HL-60 (cell line): ENCODE results near the gene ERCC4.

Source experiments
- DNase-seq, 2 experiments: peaks; one replicate each; pipeline ENCODE4 v3.0.0-alpha.2; 2010 to 2020; ENCODE audit warnings: low read depth in 1 of 2, low spot score in 1 of 2
- H3K27ac ChIP-seq: fragments of 250-450 bp; sonication (Bioruptor Pico); replicated peaks from 2 replicates; pipeline ENCODE4 v1.5.1; 2020; ENCODE audit warnings: mild to moderate bottlenecking, moderate library complexity
- H3K27me3 ChIP-seq: fragments of 250-450 bp; sonication (Bioruptor Pico); 2 replicates; pipeline ENCODE4 v1.5.1; 2021; ENCODE audit warnings: mild to moderate bottlenecking, moderate library complexity; ENCODE audit not compliant: insufficient read depth, poor library complexity, severe bottlenecking
- H3K4me3 ChIP-seq: replicated peaks from 2 replicates; pipeline ENCODE4 v1.5.1; 2011; ENCODE audit warnings: mild to moderate bottlenecking, control low read depth, low read length; ENCODE audit not compliant: insufficient read depth
- CTCF ChIP-seq: IDR thresholded peaks from one replicate; pipeline ENCODE4 v1.5.1; 2011; ENCODE audit warnings: low read length, control low read depth, inconsistent platforms; ENCODE audit not compliant: insufficient read depth
- GABPA ChIP-seq: IDR thresholded peaks from 2 replicates; pipeline ENCODE4 v1.6.1; 2012; ENCODE audit warnings: low read depth
- POLR2AphosphoS5 ChIP-seq: IDR thresholded peaks from 2 replicates; pipeline ENCODE4 v1.6.1; 2012; ENCODE audit warnings: low read depth
- REST ChIP-seq: IDR thresholded peaks from 2 replicates; pipeline ENCODE4 v1.6.1; 2012; ENCODE audit warnings: low read depth; ENCODE audit not compliant: insufficient replicate concordance
- SPI1 ChIP-seq: IDR thresholded peaks from 2 replicates; pipeline ENCODE4 v1.6.1; 2012; ENCODE audit warnings: low read depth, mild to moderate bottlenecking, borderline replicate concordance

The ERCC4 gene

GRCh38 chr16:13909872-13910303, 10.1 kb upstream of the ERCC4 start:
- Histone ChIP-seq H3K4me3 (no peak overlapping the region), H3K27me3 (no peaks in the 10 kb centered on the region), H3K27ac (no peak overlapping the region)
- DNase-seq, result no peak
- TF ChIP-seq POLR2AphosphoS5 (no peak), GABPA (no peak), CTCF (no peak), REST (no peak), SPI1 (no peak)

GRCh38 chr16:13911306-13911705, 8.6 kb upstream of the ERCC4 start:
- Histone ChIP-seq H3K27ac (no peak overlapping the region), H3K27me3 (no peaks in the 10 kb centered on the region), H3K4me3 (no peak overlapping the region)
- no peak for DNase-seq
- no peak for TF ChIP-seq GABPA
- no peak for TF ChIP-seq SPI1
- TF ChIP-seq POLR2AphosphoS5, result no peak
- no peak for TF ChIP-seq CTCF
- no peak for TF ChIP-seq REST

- DNase-seq, result no peak
- H3K27me3 ChIP-seq, result no peaks in the 10 kb centered on the region
- no peak overlapping the region for H3K4me3 ChIP-seq
- no peak for TF ChIP-seq REST
- TF ChIP-seq CTCF, result no peak
- TF ChIP-seq POLR2AphosphoS5, result no peak
- no peak for TF ChIP-seq SPI1
- no peak for TF ChIP-seq GABPA
- H3K27ac ChIP-seq, result no peak overlapping the region
These were observed 8.1 kb upstream of the ERCC4 start for GRCh38 chr16:13911871-13912270.
